Islet of Langerhans (tissue), 1 donor: ENCODE measurements around the gene CCT5.
"Not testable (repeated sequence)": the region's sequence is repeated elsewhere in the genome, so short reads cannot be mapped to it uniquely, and the experiment has no call there.

Experiments
- FAIRE-seq: peaks from one replicate; lab custom pipeline; 2011; peaks lifted over from hg19 to GRCh38; lab: Jason Lieb, UNC

The CCT5 gene

GRCh38 chr5:10246761-10247160, 3.3 kb upstream of the CCT5 start:
- no peak for FAIRE-seq

GRCh38 chr5:10247217-10247616, 2.9 kb upstream of the CCT5 start:
- not testable (repeated sequence) for FAIRE-seq

- FAIRE-seq: no peak
Observed at GRCh38 chr5:10248378-10249260, 1.5 kb upstream of the CCT5 start.

- no peak for FAIRE-seq
Observed at GRCh38 chr5:10250806-10251276, 761 bp downstream of the CCT5 start.

GRCh38 chr5:10251405-10251804, 1.3 kb downstream of the CCT5 start:
- FAIRE-seq: no peak

GRCh38 chr5:10253390-10253789, 3.3 kb downstream of the CCT5 start:
- no peak for FAIRE-seq

- FAIRE-seq: no peak
Observed at GRCh38 chr5:10254686-10255085, 4.6 kb downstream of the CCT5 start.

- no peak for FAIRE-seq
Observed at GRCh38 chr5:10257870-10258269, 7.8 kb downstream of the CCT5 start.

GRCh38 chr5:10259899-10260298, 9.8 kb downstream of the CCT5 start:
- no peak for FAIRE-seq

GRCh38 chr5:10261065-10261464, 11.0 kb downstream of the CCT5 start:
- no peak for FAIRE-seq

- FAIRE-seq: no peak
Observed at GRCh38 chr5:10262121-10262774, 12.2 kb downstream of the CCT5 start.

- FAIRE-seq: no peak
Observed at GRCh38 chr5:10262995-10263394, 12.9 kb downstream of the CCT5 start.

- no peak for FAIRE-seq
Observed at GRCh38 chr5:10264604-10265003, 14.5 kb downstream of the CCT5 start.

GRCh38 chr5:10265245-10266109, 15.4 kb downstream of the CCT5 start:
- FAIRE-seq: no peak

- no peak for FAIRE-seq
Observed at GRCh38 chr5:10266137-10266536, 16.1 kb downstream of the CCT5 start.

- FAIRE-seq: no peak
Observed at GRCh38 chr5:10266839-10267238, 16.8 kb downstream of the CCT5 start.

GRCh38 chr5:10268100-10268499, 18.0 kb downstream of the CCT5 start:
- no peak for FAIRE-seq

GRCh38 chr5:10272053-10272874, 22.2 kb downstream of the CCT5 start:
- no peak for FAIRE-seq

- FAIRE-seq: not testable (repeated sequence)
Observed at GRCh38 chr5:10272875-10273209, 22.8 kb downstream of the CCT5 start.

- FAIRE-seq: no peak
Observed at GRCh38 chr5:10275460-10275859, 25.4 kb downstream of the CCT5 start.

- FAIRE-seq: no peak
Observed at GRCh38 chr5:10275991-10276390, 25.9 kb downstream of the CCT5 start.

GRCh38 chr5:10276691-10277090, 26.6 kb downstream of the CCT5 start:
- no peak for FAIRE-seq
